Fibroblast of villous mesenchyme (primary cell): Measurements from ENCODE around the gene MEI1. TPM values are rescaled to one million over a fixed set of nuclear protein-coding genes. Genes with fewer than 3 reads are reported as not detected.
A peak's percentile ranks its signal among the peaks of the same experiment; 100 is the strongest.

ENCODE experiments used
- DNase-seq: peaks from one replicate; pipeline ENCODE4 v3.0.0-alpha.2; 2010; ENCODE audit warnings: low read depth
- H3K4me3 ChIP-seq: 2 replicates; pipeline ENCODE4 v1.5.1; 2011; ENCODE audit warnings: low read depth, mild to moderate bottlenecking, low read length
- CTCF ChIP-seq: IDR thresholded peaks from 2 replicates; pipeline ENCODE4 v1.5.1; 2012; ENCODE audit warnings: low read depth, mild to moderate bottlenecking, low read length; ENCODE audit not compliant: insufficient read depth
- total RNA-seq: library from RNA; depleted of rRNA; stranded (reverse); fragments of >200 nt; gene quantifications from 2 replicates; pipeline ENCODE4 v1.2.3, GENCODE V29; 2012

The MEI1 gene
- total RNA-seq, 1 donor, result 2.2 TPM

- TF ChIP-seq CTCF, result no peak
- no peak overlapping the region for H3K4me3 ChIP-seq
- no peak for DNase-seq
Measured at GRCh38 chr22:41818011-41818410, 118.7 kb downstream of the MEI1 start.

GRCh38 chr22:41818596-41818995, 119.3 kb downstream of the MEI1 start:
- no peak for TF ChIP-seq CTCF
- H3K4me3 ChIP-seq, result no peak overlapping the region
- DNase-seq, result no peak

- DNase-seq, result no peak
- no peak for TF ChIP-seq CTCF
- H3K4me3 ChIP-seq, result no peak overlapping the region
Measured at GRCh38 chr22:41819257-41819656, 120.0 kb downstream of the MEI1 start.

- DNase-seq, result no peak
- TF ChIP-seq CTCF, result no peak
- H3K4me3 ChIP-seq, result no peak overlapping the region
Measured at GRCh38 chr22:41820447-41820846, 121.1 kb downstream of the MEI1 start.

GRCh38 chr22:41821471-41822316, 122.4 kb downstream of the MEI1 start:
- H3K4me3 ChIP-seq, result no peak overlapping the region
- DNase-seq, result no peak

GRCh38 chr22:41822317-41823057, 123.2 kb downstream of the MEI1 start:
- DNase-seq, result peak; percentile 71
- H3K4me3 ChIP-seq, result no peak overlapping the region
- TF ChIP-seq CTCF, result peak; percentile 57

More at GRCh38 chr22:41821471-41822316, 122.4 kb downstream of the MEI1 start:
- TF ChIP-seq CTCF, result no peak
